Measurements from ENCODE around the gene PKHD1.

- TF ChIP-seq, protein P1, sequence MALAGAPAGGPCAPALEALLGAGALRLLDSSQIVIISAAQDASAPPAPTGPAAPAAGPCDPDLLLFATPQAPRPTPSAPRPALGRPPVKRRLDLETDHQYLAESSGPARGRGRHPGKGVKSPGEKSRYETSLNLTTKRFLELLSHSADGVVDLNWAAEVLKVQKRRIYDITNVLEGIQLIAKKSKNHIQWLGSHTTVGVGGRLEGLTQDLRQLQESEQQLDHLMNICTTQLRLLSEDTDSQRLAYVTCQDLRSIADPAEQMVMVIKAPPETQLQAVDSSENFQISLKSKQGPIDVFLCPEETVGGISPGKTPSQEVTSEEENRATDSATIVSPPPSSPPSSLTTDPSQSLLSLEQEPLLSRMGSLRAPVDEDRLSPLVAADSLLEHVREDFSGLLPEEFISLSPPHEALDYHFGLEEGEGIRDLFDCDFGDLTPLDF (CRISPR knock-in tag; IDR thresholded peaks at IDR 0.05), result no peak
- TF ChIP-seq CEBPZ (IDR thresholded peaks at IDR 0.05; ENCODE audit: low read length) (no peak), POLR2A (IDR thresholded peaks at IDR 0.05; ENCODE audit: insufficient read depth in 1 of 2, low read depth in 2 of 2, low read length in 2 of 2) (no peak)
Measured at GRCh38 chr6:51953246-51953645, 134.2 kb downstream of the PKHD1 start.

All from HepG2 (cell line).